Measurements from ENCODE around the gene WNT9A. TPM values are rescaled to one million over a fixed set of nuclear protein-coding genes. Genes with fewer than 3 reads are reported as not detected.

Gene WNT9A
- total RNA-seq, 2 donors from 2014 or later, result 1.2 to 1.7 TPM

- no peak for DNase-seq
- no peaks in the 10 kb centered on the region for H3K27me3 ChIP-seq (ENCODE audit: control insufficient read depth, insufficient read depth, low read length, poor library complexity, severe bottlenecking)
- H3K9me3 ChIP-seq (ENCODE audit: control insufficient read depth, low read length), result no peaks in the 10 kb centered on the region
- Mint-ChIP-seq H3K4me1 (no peaks in the 10 kb centered on the region), H3K27me3 (ENCODE audit: insufficient read depth) (no peaks in the 10 kb centered on the region), H3K27ac (no peak overlapping the region), H3K4me3 (no peak overlapping the region), H3K9me3 (no peaks in the 10 kb centered on the region), H3K36me3 (ENCODE audit: low read depth) (no peaks in the 10 kb centered on the region)
- H3K9ac ChIP-seq (ENCODE audit: extremely low read depth, low read length, poor library complexity, severe bottlenecking), result no peak overlapping the region
- no peak overlapping the region for H3K4me3 ChIP-seq (ENCODE audit: low read length)
- no peak for TF ChIP-seq CTCF (conservative IDR thresholded peaks at IDR 0.05)
- H3K4me1 ChIP-seq (ENCODE audit: control insufficient read depth, insufficient read depth, low read length), result no peaks in the 10 kb centered on the region
- no peak overlapping the region for H3K27ac ChIP-seq (ENCODE audit: low read depth, low read length)
- H3K36me3 ChIP-seq (ENCODE audit: control insufficient read depth, insufficient read depth, low read length), result no peaks in the 10 kb centered on the region
- WGBS, 2 experiments (ENCODE audit: insufficient coverage in 1 of 2, insufficient read length in 1 of 2), result 88 to 93% methylated on average over 5 to 12 of the region's 12 CpGs
These were observed 18.8 kb downstream of the WNT9A start for GRCh38 chr1:227928811-227929375.

GRCh38 chr1:227927971-227928741 lies 19.6 kb downstream of the WNT9A start:
- Mint-ChIP-seq H3K27ac (no peak overlapping the region), H3K36me3 (ENCODE audit: low read depth) (no peaks in the 10 kb centered on the region), H3K9me3 (no peaks in the 10 kb centered on the region), H3K27me3 (ENCODE audit: insufficient read depth) (no peaks in the 10 kb centered on the region), H3K4me1 (no peaks in the 10 kb centered on the region), H3K4me3 (no peak overlapping the region)
- Histone ChIP-seq H3K9ac (ENCODE audit: extremely low read depth, low read length, poor library complexity, severe bottlenecking) (no peak overlapping the region), H3K27me3 (ENCODE audit: control insufficient read depth, insufficient read depth, low read length, poor library complexity, severe bottlenecking) (no peaks in the 10 kb centered on the region), H3K9me3 (ENCODE audit: control insufficient read depth, low read length) (no peaks in the 10 kb centered on the region), H3K27ac (ENCODE audit: low read depth, low read length) (no peak overlapping the region), H3K4me3 (ENCODE audit: low read length) (no peak overlapping the region), H3K36me3 (ENCODE audit: control insufficient read depth, insufficient read depth, low read length) (no peaks in the 10 kb centered on the region), H3K4me1 (ENCODE audit: control insufficient read depth, insufficient read depth, low read length) (peaks cover 2% of the 10 kb centered on the region)
- WGBS, 2 experiments (ENCODE audit: insufficient coverage in 1 of 2, insufficient read length in 1 of 2), result 89% methylated on average over 1 to 11 of the region's 11 CpGs
- no peak for DNase-seq
- no peak for TF ChIP-seq CTCF (conservative IDR thresholded peaks at IDR 0.05)

GRCh38 chr1:227926896-227927885 lies 20.5 kb downstream of the WNT9A start:
- H3K36me3 ChIP-seq (ENCODE audit: control insufficient read depth, insufficient read depth, low read length), result no peaks in the 10 kb centered on the region
- no peaks in the 10 kb centered on the region for H3K36me3 Mint-ChIP-seq (ENCODE audit: low read depth)
- WGBS, 2 experiments (ENCODE audit: insufficient coverage in 1 of 2, insufficient read length in 1 of 2), result 92% methylated on average over 18 to 20 of the region's 20 CpGs
- no peak overlapping the region for H3K27ac ChIP-seq (ENCODE audit: low read depth, low read length)
- peaks cover 8% of the 10 kb centered on the region for H3K4me1 ChIP-seq (ENCODE audit: control insufficient read depth, insufficient read depth, low read length)
- H3K9me3 ChIP-seq (ENCODE audit: control insufficient read depth, low read length), result no peaks in the 10 kb centered on the region
- H3K4me1 Mint-ChIP-seq, result no peaks in the 10 kb centered on the region
- no peak for DNase-seq
- H3K4me3 Mint-ChIP-seq, result no peak overlapping the region
- H3K4me3 ChIP-seq (ENCODE audit: low read length), result no peak overlapping the region
- no peak overlapping the region for H3K27ac Mint-ChIP-seq
- no peaks in the 10 kb centered on the region for H3K27me3 Mint-ChIP-seq (ENCODE audit: insufficient read depth)
- TF ChIP-seq CTCF (conservative IDR thresholded peaks at IDR 0.05), result no peak
- no peaks in the 10 kb centered on the region for H3K27me3 ChIP-seq (ENCODE audit: control insufficient read depth, insufficient read depth, low read length, poor library complexity, severe bottlenecking)
- H3K9me3 Mint-ChIP-seq, result no peaks in the 10 kb centered on the region
- no peak overlapping the region for H3K9ac ChIP-seq (ENCODE audit: extremely low read depth, low read length, poor library complexity, severe bottlenecking)

Data from endodermal cell (in vitro differentiated cells).